K562 (cell line): ENCODE measurements around the gene ENPP6. TPM values are rescaled to one million over a fixed set of nuclear protein-coding genes. Genes with fewer than 3 reads are reported as not detected.
A peak's percentile ranks its signal among the peaks of the same experiment; 100 is the strongest.

ENCODE experiments used
- ATAC-seq: fragments of 200-7000 bp; cut with Tn5 transposase; 3 replicates; pipeline ENCODE4 v1.9.1; 2020; ENCODE audit warnings: moderate library complexity
- BruUV-seq: library from RNA; stranded (reverse); fragments of 400-500 nt; replicated peaks from 2 replicates; lab custom pipeline; 2021; lab: Mats Ljungman, UMichigan
- CTCF ChIA-PET: fragments of 300-600 bp; formaldehyde crosslinking; extraction: SDS; loops from one replicate; lab custom pipeline; 2021; ENCODE audit warnings: low intra/inter-chr PET ratio; lab: Yijun Ruan, JAX
- POLR2A ChIA-PET: fragments of 300-600, 350-650 bp; sonication (Branson Sonifier 250); formaldehyde crosslinking; extraction: SDS; loops from one replicate; lab custom pipeline; 2021; ENCODE audit warnings: antibody characterized with exemption, inconsistent platforms; lab: Yijun Ruan, JAX
- DNase-seq, 4 experiments: peaks; one replicate each; pipeline versions ENCODE4 v3.0.0 to v3.0.0-alpha.2; 2011 to 2018; ENCODE audit warnings: low spot score in 3 of 4, mixed read lengths in 3 of 4; ENCODE audit errors: extremely low read depth in 1 of 4
- FAIRE-seq: peaks from 2 replicates; lab custom pipeline; 2011; peaks lifted over from hg19 to GRCh38; lab: Jason Lieb, UNC
- H2AFZ ChIP-seq: 2 replicates; pipeline ENCODE4 v1.6.0; 2011; ENCODE audit warnings: low read depth, low read length, control low read depth, inconsistent platforms
- H3K27ac ChIP-seq: fragments of 200-600 bp; 3 replicates; pipeline ENCODE4 v1.8.0; 2011; ENCODE audit warnings: low read depth, mild to moderate bottlenecking, control low read depth, inconsistent platforms, low read length, moderate library complexity, mixed read lengths; ENCODE audit errors: extremely low read depth
- H3K27me3 ChIP-seq, 2 experiments: fragments of 300-600 bp in 1 of 2; 2 replicates in 1 of 2; 3 replicates in 1 of 2; pipeline versions ENCODE4 v1.6.0 to v1.8.0; 2011; ENCODE audit warnings: inconsistent platforms in 2 of 2, low read length in 2 of 2, mild to moderate bottlenecking in 1 of 2, mixed read lengths in 1 of 2, moderate library complexity in 1 of 2; ENCODE audit not compliant: control insufficient read depth in 2 of 2, insufficient read depth in 2 of 2
- H3K36me3 ChIP-seq: fragments of 300-600 bp; 3 replicates; pipeline ENCODE4 v1.8.0; 2011; ENCODE audit warnings: mild to moderate bottlenecking, low read length, inconsistent platforms; ENCODE audit not compliant: control insufficient read depth, insufficient read depth
- H3K4me1 ChIP-seq, 2 experiments: fragments of 200-600 bp in 1 of 2; replicated peaks in 1 of 2; 2 replicates in 1 of 2; 3 replicates in 1 of 2; pipeline versions ENCODE4 v1.5.1 to v1.8.0; 2011; ENCODE audit warnings: inconsistent platforms in 2 of 2, low read length in 2 of 2, mild to moderate bottlenecking in 1 of 2, mixed read lengths in 1 of 2, moderate library complexity in 1 of 2; ENCODE audit not compliant: control insufficient read depth in 2 of 2, insufficient read depth in 2 of 2
- H3K4me2 ChIP-seq: 2 replicates; pipeline ENCODE4 v1.6.1; 2011; ENCODE audit warnings: low read length, control low read depth, inconsistent platforms, mixed read lengths; ENCODE audit not compliant: insufficient read depth
- H3K4me3 ChIP-seq: fragments of 200-600 bp; sonication (generic), shearing (Covaris generic); 2 replicates; pipeline ENCODE4 v1.5.1; 2016; ENCODE audit warnings: control low read depth, inconsistent platforms
- H3K79me2 ChIP-seq: fragments of 200-600 bp; 3 replicates; pipeline ENCODE4 v1.8.0; 2011; ENCODE audit warnings: low read length, inconsistent platforms; ENCODE audit not compliant: control insufficient read depth, insufficient read depth
- H3K9ac ChIP-seq, 2 experiments: 2 replicates each; pipeline versions ENCODE4 v1.6.0 to v1.6.1; 2011; ENCODE audit warnings: low read depth in 2 of 2, low read length in 2 of 2, control low read depth in 1 of 2, inconsistent platforms in 1 of 2, mild to moderate bottlenecking in 1 of 2, mixed read lengths in 1 of 2; ENCODE audit not compliant: insufficient read depth in 1 of 2
- H3K9me1 ChIP-seq: one replicate; pipeline ENCODE4 v1.6.0; 2011; ENCODE audit warnings: inconsistent platforms, mild to moderate bottlenecking, low read length, moderate library complexity; ENCODE audit not compliant: control insufficient read depth, insufficient read depth
- H3K9me3 ChIP-seq: replicated peaks from 2 replicates; pipeline ENCODE4 v1.5.1; 2011; ENCODE audit warnings: low read depth, low read length, inconsistent platforms; ENCODE audit not compliant: control insufficient read depth, insufficient read depth
- H4K20me1 ChIP-seq: replicated peaks from 2 replicates; pipeline ENCODE4 v1.6.1; 2011; ENCODE audit warnings: low read length, inconsistent platforms, mixed read lengths; ENCODE audit not compliant: control insufficient read depth, insufficient read depth
- CEBPB ChIP-seq: fragments of 450-650 bp; IDR thresholded peaks from 2 replicates; pipeline ENCODE4 v1.6.1; 2016; ENCODE audit warnings: missing genetic modification characterization, missing compliant biosample characterization
- HNRNPH1 ChIP-seq: fragments of 200-400 bp; formaldehyde crosslinking; optimal IDR thresholded peaks from 2 replicates; pipeline ENCODE3; 2017; ENCODE audit warnings: low read depth, mild to moderate bottlenecking, low read length, moderate library complexity
- NRF1 ChIP-seq, 2 experiments: fragments of 450-650 bp; IDR thresholded peaks in 1 of 2; conservative IDR thresholded peaks in 1 of 2; 2 replicates each; pipeline ENCODE4 v1.6.1; 2014; ENCODE audit warnings: mild to moderate bottlenecking in 2 of 2
- SAFB2 ChIP-seq: fragments of 200-400 bp; formaldehyde crosslinking; IDR thresholded peaks from 2 replicates; pipeline ENCODE4 v1.6.1; 2018; ENCODE audit warnings: borderline replicate concordance, low read length, low read depth, moderate library complexity; ENCODE audit not compliant: severe bottlenecking
- SIRT6 ChIP-seq: IDR thresholded peaks from one replicate; pipeline ENCODE4 v1.6.1; 2012; ENCODE audit warnings: low read depth, mild to moderate bottlenecking, control low read depth, inconsistent platforms, low read length, moderate library complexity
- TRIM28 ChIP-seq: fragments of 450-650 bp; IDR thresholded peaks from 2 replicates; pipeline ENCODE4 v1.6.1; 2017
- WGBS: fragments of 100-300 bp; shearing (Covaris generic); methylation state at CpG from one replicate; pipeline ENCODE4 v1.1.6; 2016; ENCODE audit warnings: low coverage, mixed read lengths; ENCODE audit not compliant: insufficient coverage; ENCODE audit errors: missing lambda C conversion rate; 5-methylcytosine and 5-hydroxymethylcytosine counted together
- in situ Hi-C: fragments of 300-500 bp; cut with MboI; formaldehyde crosslinking; loops from 4 replicates; pipeline ENCODE4 v1.15.0; 2018; ENCODE audit warnings: inconsistent platforms, mixed read lengths
- intact Hi-C: fragments of 100-400 bp; cut with micrococcal nuclease; formaldehyde crosslinking; loops from 2 replicates; pipeline ENCODE4 v1.14.2; 2022
- polyA plus RNA-seq, 8 experiments: library from polyadenylated mRNA; depleted of rRNA in 4 of 8; stranded (reverse) in 5 of 8; unstranded in 3 of 8; fragments of >200 nt; fragmentation: Nextera tagmentation in 2 of 8; fragmentation: Illumina TruSeq in 1 of 8; extraction: Ambion mirVana in 2 of 8; extraction: Trizol in 1 of 8; gene quantifications; 2 replicates each; pipeline versions ENCODE4 v1.2.1 to v1.2.3, GENCODE V29; 2011 to 2014; ENCODE audit warnings: inconsistent platforms in 1 of 8, missing spikeins in 1 of 8
- total RNA-seq, 7 experiments: library from RNA; depleted of rRNA in 6 of 7; stranded (reverse); fragments of >200 nt in 6 of 7; fragmentation: Illumina TruSeq in 2 of 7; extraction: Trizol in 2 of 7; gene quantifications; 2 replicates each; pipeline versions ENCODE4 v1.2.1 to v1.2.3, GENCODE V29; 2011 to 2021; ENCODE audit warnings: low replicate concordance in 1 of 7
- TF ChIP-seq, protein P1 (sequence below): fragments of 250-450 bp; sonication (Bioruptor Pico); IDR thresholded peaks from 2 replicates; pipeline ENCODE4 v1.8.0; 2021; ENCODE audit warnings: borderline replicate concordance, mild to moderate bottlenecking, moderate library complexity; ENCODE audit not compliant: poor library complexity, severe bottlenecking
- TF ChIP-seq, protein P2 (sequence below): fragments of 450-650 bp; IDR thresholded peaks from 2 replicates; pipeline ENCODE4 v1.6.1; 2017; ENCODE audit warnings: antibody characterized with exemption, mild to moderate bottlenecking
- TF ChIP-seq, protein P3 (sequence below): IDR thresholded peaks from 2 replicates; pipeline ENCODE4 v1.6.1; 2012; ENCODE audit warnings: low read depth, low read length, improper control_type of control experiment, borderline replicate concordance

The ENPP6 gene
- total and polyA plus RNA-seq, 9 of the 15 experiments (the other 6 are each of a cell fraction or from before 2014, with no cell fraction given) = 0.29 TPM; not detected in 8

DNA sequence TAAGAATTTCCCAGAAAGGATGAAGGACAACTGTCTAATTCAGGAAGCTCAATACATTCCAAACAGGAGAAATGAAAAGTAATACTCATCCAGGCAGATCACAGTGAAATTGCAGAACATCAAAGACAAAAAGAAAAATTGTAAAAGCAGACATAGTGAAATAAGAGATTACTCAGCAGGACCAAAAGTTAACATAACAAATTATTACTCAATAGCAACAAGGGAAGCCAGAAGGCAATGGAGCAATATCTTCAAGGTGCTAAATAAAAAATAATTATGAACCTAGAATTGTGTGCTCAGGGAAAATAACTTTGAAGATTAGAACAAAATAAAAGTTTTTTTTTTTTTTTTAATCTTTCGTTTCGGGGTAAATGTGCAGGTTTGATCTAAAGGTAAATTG is 30.5 kb upstream of the ENPP6 start:
- Histone ChIP-seq H4K20me1 (no peaks in the 10 kb centered on the region), H3K36me3 (no peaks in the 10 kb centered on the region), H3K79me2 (no peaks in the 10 kb centered on the region), H3K9me1 (no peaks in the 10 kb centered on the region), H2AFZ (no peak overlapping the region), H3K9ac (no peak overlapping the region), H3K4me1 (peaks cover 0 to 6% of the 10 kb centered on the region in 2 experiments; a peak in 1 of 5 replicates), H3K4me3 (no peak overlapping the region), H3K27me3 (no peaks in the 10 kb centered on the region; a peak in 2 of 5 replicates), H3K4me2 (no peak overlapping the region), H3K9me3 (no peaks in the 10 kb centered on the region), H3K27ac (no peak overlapping the region)
- intact Hi-C loops (no loop called here), in situ Hi-C loops (no loop called here)
- no TSS peak for BruUV-seq
- DNase-seq = no peak
- no peak for ATAC-seq
- CTCF ChIA-PET = no interaction called here
- WGBS = 8% methylated on average over 2 of the region's 2 CpGs
- FAIRE-seq = no peak
- peak; percentile 22; the same call in 1 of the 2 replicates for TF ChIP-seq CEBPB (tag)
- TF ChIP-seq, protein P1, sequence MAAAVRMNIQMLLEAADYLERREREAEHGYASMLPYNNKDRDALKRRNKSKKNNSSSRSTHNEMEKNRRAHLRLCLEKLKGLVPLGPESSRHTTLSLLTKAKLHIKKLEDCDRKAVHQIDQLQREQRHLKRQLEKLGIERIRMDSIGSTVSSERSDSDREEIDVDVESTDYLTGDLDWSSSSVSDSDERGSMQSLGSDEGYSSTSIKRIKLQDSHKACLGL (CRISPR knock-in tag) = no peak
- POLR2A ChIA-PET = no interaction called here

DNA sequence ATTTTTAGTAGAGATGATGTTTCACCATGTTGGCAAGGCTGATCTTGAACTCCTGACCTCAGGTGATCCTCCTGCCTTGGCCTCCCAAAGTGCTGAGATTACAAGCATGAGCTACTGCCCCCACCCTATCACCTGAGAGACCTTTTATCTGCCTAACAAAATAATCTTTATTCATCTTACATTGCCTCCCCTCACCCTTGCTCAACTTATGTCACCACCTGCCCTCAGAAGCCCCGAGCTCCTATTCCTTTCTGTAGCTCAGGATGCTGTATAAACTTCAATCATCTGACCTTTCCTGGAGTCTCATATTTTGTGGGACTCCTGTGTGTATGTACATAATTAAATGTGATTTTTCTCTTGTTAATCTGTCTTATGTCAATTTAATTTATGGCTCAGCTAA is 29.7 kb upstream of the ENPP6 start:
- 0% methylated on average over 1 of the region's 1 CpG for WGBS
- ChIA-PET CTCF (no interaction called here), POLR2A (interaction anchor here (0.7 kb wide), 1 partner anchor 821 kb away, joined by 3 read pairs; no protein-coding TSS in a partner anchor)
- H4K20me1 ChIP-seq = no peaks in the 10 kb centered on the region
- intact Hi-C loops (no loop called here), in situ Hi-C loops (no loop called here)
- DNase-seq (no peak), FAIRE-seq (no peak), ATAC-seq (no peak)
- H3K9me1 ChIP-seq = no peaks in the 10 kb centered on the region
- no peak overlapping the region for H2AFZ ChIP-seq
- H3K27ac ChIP-seq = no peak overlapping the region
- no peak overlapping the region for H3K4me2 ChIP-seq
- no peak overlapping the region for H3K4me3 ChIP-seq
- no peaks in the 10 kb centered on the region for H3K79me2 ChIP-seq
- no peaks in the 10 kb centered on the region for H3K9me3 ChIP-seq
- no TSS peak for BruUV-seq
- no peak overlapping the region for H3K9ac ChIP-seq
- peaks cover 0 to 3% of the 10 kb centered on the region in 2 experiments; a peak in 2 of 5 replicates for H3K27me3 ChIP-seq
- H3K36me3 ChIP-seq = no peaks in the 10 kb centered on the region
- no peaks in the 10 kb centered on the region for H3K4me1 ChIP-seq
- TF ChIP-seq, protein P2, sequence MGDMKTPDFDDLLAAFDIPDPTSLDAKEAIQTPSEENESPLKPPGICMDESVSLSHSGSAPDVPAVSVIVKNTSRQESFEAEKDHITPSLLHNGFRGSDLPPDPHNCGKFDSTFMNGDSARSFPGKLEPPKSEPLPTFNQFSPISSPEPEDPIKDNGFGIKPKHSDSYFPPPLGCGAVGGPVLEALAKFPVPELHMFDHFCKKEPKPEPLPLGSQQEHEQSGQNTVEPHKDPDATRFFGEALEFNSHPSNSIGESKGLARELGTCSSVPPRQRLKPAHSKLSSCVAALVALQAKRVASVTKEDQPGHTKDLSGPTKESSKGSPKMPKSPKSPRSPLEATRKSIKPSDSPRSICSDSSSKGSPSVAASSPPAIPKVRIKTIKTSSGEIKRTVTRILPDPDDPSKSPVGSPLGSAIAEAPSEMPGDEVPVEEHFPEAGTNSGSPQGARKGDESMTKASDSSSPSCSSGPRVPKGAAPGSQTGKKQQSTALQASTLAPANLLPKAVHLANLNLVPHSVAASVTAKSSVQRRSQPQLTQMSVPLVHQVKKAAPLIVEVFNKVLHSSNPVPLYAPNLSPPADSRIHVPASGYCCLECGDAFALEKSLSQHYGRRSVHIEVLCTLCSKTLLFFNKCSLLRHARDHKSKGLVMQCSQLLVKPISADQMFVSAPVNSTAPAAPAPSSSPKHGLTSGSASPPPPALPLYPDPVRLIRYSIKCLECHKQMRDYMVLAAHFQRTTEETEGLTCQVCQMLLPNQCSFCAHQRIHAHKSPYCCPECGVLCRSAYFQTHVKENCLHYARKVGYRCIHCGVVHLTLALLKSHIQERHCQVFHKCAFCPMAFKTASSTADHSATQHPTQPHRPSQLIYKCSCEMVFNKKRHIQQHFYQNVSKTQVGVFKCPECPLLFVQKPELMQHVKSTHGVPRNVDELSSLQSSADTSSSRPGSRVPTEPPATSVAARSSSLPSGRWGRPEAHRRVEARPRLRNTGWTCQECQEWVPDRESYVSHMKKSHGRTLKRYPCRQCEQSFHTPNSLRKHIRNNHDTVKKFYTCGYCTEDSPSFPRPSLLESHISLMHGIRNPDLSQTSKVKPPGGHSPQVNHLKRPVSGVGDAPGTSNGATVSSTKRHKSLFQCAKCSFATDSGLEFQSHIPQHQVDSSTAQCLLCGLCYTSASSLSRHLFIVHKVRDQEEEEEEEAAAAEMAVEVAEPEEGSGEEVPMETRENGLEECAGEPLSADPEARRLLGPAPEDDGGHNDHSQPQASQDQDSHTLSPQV = no peak
- TF ChIP-seq HNRNPH1 (no peak), SIRT6 (no peak), NRF1 (conservative IDR thresholded peaks at IDR 0.05 in 1 of 2, IDR thresholded peaks at IDR 0.05 in 1 of 2) (no peak), TRIM28 (no peak), SAFB2 (no peak)
- TF ChIP-seq, protein P3, sequence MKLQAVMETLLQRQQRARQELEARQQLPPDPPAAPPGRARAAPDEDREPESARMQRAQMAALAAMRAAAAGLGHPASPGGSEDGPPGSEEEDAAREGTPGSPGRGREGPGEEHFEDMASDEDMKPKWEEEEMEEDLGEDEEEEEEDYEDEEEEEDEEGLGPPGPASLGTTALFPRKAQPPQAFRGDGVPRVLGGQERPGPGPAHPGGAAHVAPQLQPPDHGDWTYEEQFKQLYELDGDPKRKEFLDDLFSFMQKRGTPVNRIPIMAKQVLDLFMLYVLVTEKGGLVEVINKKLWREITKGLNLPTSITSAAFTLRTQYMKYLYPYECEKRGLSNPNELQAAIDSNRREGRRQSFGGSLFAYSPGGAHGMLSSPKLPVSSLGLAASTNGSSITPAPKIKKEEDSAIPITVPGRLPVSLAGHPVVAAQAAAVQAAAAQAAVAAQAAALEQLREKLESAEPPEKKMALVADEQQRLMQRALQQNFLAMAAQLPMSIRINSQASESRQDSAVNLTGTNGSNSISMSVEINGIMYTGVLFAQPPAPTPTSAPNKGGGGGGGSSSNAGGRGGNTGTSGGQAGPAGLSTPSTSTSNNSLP = no peak
